B cell (primary cell): ENCODE measurements around the gene TSPO2. TPM values are rescaled to one million over a fixed set of nuclear protein-coding genes. Genes with fewer than 3 reads are reported as not detected.

Source experiments
- ATAC-seq: fragments of 200-7000 bp; cut with Tn5 transposase; one replicate; pipeline ENCODE4 v1.10.0; 2021; ENCODE audit warnings: low read depth, mild to moderate bottlenecking, moderate number of reproducible peaks, moderate library complexity
- CTCF ChIA-PET: fragments of 350-600 bp; sonication (Branson Sonifier 250); formaldehyde crosslinking; loops from one replicate; lab custom pipeline; 2021; ENCODE audit warnings: antibody characterized with exemption, inconsistent platforms; lab: Charles Lee
- POLR2A ChIA-PET: fragments of 350-600 bp; sonication (Branson Sonifier 250); formaldehyde crosslinking; loops from one replicate; lab custom pipeline; 2021; ENCODE audit warnings: antibody characterized with exemption; lab: Charles Lee
- DNase-seq: peaks from one replicate; pipeline ENCODE4 v3.0.0; 2013
- H2AFZ ChIP-seq: 2 replicates; pipeline ENCODE4 v1.6.1; 2012; ENCODE audit warnings: mild to moderate bottlenecking, low read depth, low read length; ENCODE audit not compliant: insufficient read depth, poor library complexity, severe bottlenecking
- H3K27ac ChIP-seq, 2 donors: 1 replicate in 1 of 2; 2 replicates in 1 of 2; pipeline ENCODE4 v1.5.1; 2012 to 2013; ENCODE audit warnings: low read length in 2 of 2, mild to moderate bottlenecking in 2 of 2, moderate library complexity in 1 of 2
- H3K27me3 ChIP-seq, 4 experiments: fragments of 200-600 bp in 1 of 4; sonication (generic) in 1 of 4; replicated peaks in 1 of 4; 1 replicate in 2 of 4; 2 replicates in 2 of 4; pipeline versions ENCODE4 v1.6.1 to v1.7.0; 2013 to 2016; ENCODE audit warnings: low read length in 3 of 4, mild to moderate bottlenecking in 2 of 4, mixed read lengths in 1 of 4, moderate library complexity in 1 of 4; ENCODE audit not compliant: insufficient read depth in 4 of 4, control insufficient read depth in 3 of 4; ENCODE audit errors: control extremely low read depth in 1 of 4
- H3K36me3 ChIP-seq, 2 experiments: replicated peaks in 1 of 2; 1 replicate in 1 of 2; 2 replicates in 1 of 2; pipeline versions ENCODE4 v1.6.1 to v1.7.1; 2013; ENCODE audit warnings: low read length in 1 of 2; ENCODE audit not compliant: insufficient read depth in 2 of 2, control insufficient read depth in 1 of 2; ENCODE audit errors: control extremely low read depth in 1 of 2, extremely low read depth in 1 of 2
- H3K4me1 ChIP-seq, 2 donors: fragments of 200-600 bp in 1 of 2; sonication (generic) in 1 of 2; 1 replicate in 1 of 2; 2 replicates in 1 of 2; pipeline versions ENCODE4 v1.5.1 to v1.6.1; 2013 to 2017; ENCODE audit warnings: low read length in 2 of 2; ENCODE audit not compliant: control insufficient read depth in 2 of 2, insufficient read depth in 2 of 2
- H3K4me2 ChIP-seq: replicated peaks from 2 replicates; pipeline ENCODE3; 2012; ENCODE audit warnings: mild to moderate bottlenecking, low read depth, low read length; ENCODE audit not compliant: poor library complexity, severe bottlenecking
- H3K4me3 ChIP-seq, 5 experiments: fragments of 200-600 bp in 1 of 5; sonication (generic) in 1 of 5; 1 replicate in 3 of 5; 2 replicates in 2 of 5; pipeline versions ENCODE4 v1.5.1 to v1.7.0; 2011 to 2016; ENCODE audit warnings: low read length in 4 of 5, mild to moderate bottlenecking in 4 of 5, low read depth in 2 of 5, control low read depth in 1 of 5, moderate library complexity in 1 of 5; ENCODE audit not compliant: insufficient read depth in 1 of 5; ENCODE audit errors: control extremely low read depth in 1 of 5, extremely low read depth in 1 of 5
- H3K79me2 ChIP-seq: fragments of 200-600 bp; sonication (generic); one replicate; pipeline ENCODE4 v1.6.0; 2016; ENCODE audit warnings: low read length; ENCODE audit not compliant: control insufficient read depth, insufficient read depth
- H3K9ac ChIP-seq: fragments of 200-600 bp; sonication (generic); 2 replicates; pipeline ENCODE4 v1.6.1; 2017; ENCODE audit warnings: mild to moderate bottlenecking, low read length, moderate library complexity
- H3K9me3 ChIP-seq, 3 donors: one replicate each; pipeline versions ENCODE4 v1.6.1 to v1.7.1; 2013; ENCODE audit warnings: low read length in 2 of 3; ENCODE audit not compliant: control insufficient read depth in 2 of 3, insufficient read depth in 1 of 3; ENCODE audit errors: control extremely low read depth in 1 of 3
- H4K20me1 ChIP-seq: 2 replicates; pipeline ENCODE4 v1.6.0; 2012; ENCODE audit warnings: mild to moderate bottlenecking, low read length; ENCODE audit not compliant: insufficient read depth, control insufficient read depth, poor library complexity, severe bottlenecking
- H3K27ac Mint-ChIP-seq: one replicate; pipeline ENCODE4 v1.8.0; 2021; ENCODE audit warnings: mixed read lengths
- H3K27me3 Mint-ChIP-seq: one replicate; pipeline ENCODE4 v1.8.0; 2021; ENCODE audit warnings: mixed read lengths
- H3K4me1 Mint-ChIP-seq: one replicate; pipeline ENCODE4 v1.8.0; 2021; ENCODE audit warnings: mixed read lengths
- H3K4me3 Mint-ChIP-seq: one replicate; pipeline ENCODE4 v1.8.0; 2021; ENCODE audit warnings: mixed read lengths
- H3K9me3 Mint-ChIP-seq: one replicate; pipeline ENCODE4 v1.8.0; 2022; ENCODE audit warnings: mixed read lengths; ENCODE audit not compliant: insufficient read depth
- EZH2 ChIP-seq: IDR thresholded peaks from 2 replicates; pipeline ENCODE4 v1.6.1; 2012; ENCODE audit warnings: borderline replicate concordance, low read depth, mild to moderate bottlenecking, moderate library complexity, low read length; ENCODE audit not compliant: insufficient read depth, poor library complexity, severe bottlenecking
- WGBS: methylation state at CpG from one replicate; pipeline ENCODE4 v1.1.5; 2013; ENCODE audit warnings: missing lambda C conversion rate; ENCODE audit not compliant: insufficient coverage; 5-methylcytosine and 5-hydroxymethylcytosine counted together
- intact Hi-C: fragments of 100-400 bp; cut with micrococcal nuclease; formaldehyde crosslinking; loops from one replicate; pipeline ENCODE4 v1.10.0; 2022
- polyA plus RNA-seq: library from polyadenylated mRNA; depleted of rRNA; stranded (reverse); fragments of >200 nt; gene quantifications from 2 replicates; pipeline ENCODE4 v1.2.3, GENCODE V29; 2012
- total RNA-seq, 2 donors: library from RNA; stranded (reverse); fragments of 120-200 nt in 1 of 2; gene quantifications; 1 replicate in 1 of 2; 2 replicates in 1 of 2; pipeline versions ENCODE4 v1.2.3 to v1.2.4, GENCODE V29; 2013 to 2022
- TF ChIP-seq, protein P1 (sequence below): fragments of 200-600 bp; IDR thresholded peaks from one replicate; pipeline ENCODE4 v1.8.0; 2022; ENCODE audit warnings: antibody characterized with exemption, mild to moderate bottlenecking

TSPO2 gene
- total and polyA plus RNA-seq, 2 donors (not counting 1 experiment from before 2014, with no cell fraction given): not detected

DNA sequence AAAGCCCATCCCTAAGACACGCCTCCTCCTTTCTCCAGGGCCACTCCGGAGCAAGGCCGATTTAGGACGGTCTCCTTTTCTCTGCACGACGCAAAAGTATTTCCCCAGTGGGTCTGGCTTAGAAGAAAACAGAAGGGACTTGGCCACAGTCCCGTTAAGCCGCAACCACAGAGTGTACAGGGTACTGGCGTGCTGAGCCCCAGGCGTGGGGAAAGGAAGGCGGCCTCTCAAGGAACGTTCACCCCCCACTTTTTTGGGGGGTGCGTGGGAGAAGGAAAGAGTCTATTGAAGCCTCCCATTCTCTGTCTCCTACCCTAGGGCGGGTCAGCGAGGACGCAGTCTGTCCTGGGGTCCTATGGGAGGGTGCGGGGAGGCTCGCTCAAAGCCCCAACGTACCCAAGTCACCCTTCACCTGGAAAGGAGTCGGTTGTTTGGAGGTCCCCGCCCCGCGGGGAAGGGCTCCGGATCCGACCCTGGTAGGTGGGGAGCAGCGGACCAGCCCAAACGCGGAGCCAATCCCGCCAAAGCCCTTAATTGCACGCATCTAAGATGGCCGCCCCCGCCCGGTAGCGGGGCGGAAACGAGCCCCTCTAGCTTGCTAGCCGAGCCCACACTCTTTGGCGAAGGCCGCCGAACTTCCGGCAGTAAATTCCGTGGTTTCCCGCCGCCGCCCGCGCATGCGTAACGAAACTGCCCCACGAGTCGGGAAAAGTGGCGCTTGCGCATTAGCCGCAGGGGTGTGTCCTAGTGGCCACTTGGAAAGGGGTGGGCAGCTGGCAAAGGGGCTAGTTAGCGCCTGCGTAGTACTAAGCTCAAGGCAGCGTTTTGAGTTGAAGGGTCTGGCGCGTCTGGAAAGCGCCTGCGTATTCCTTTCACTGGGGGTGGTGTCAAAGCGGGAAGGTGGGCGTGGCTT, 29.9 kb downstream of the TSPO2 start, which contains the start of gene OARD1:
OARD1 (minus strand) TSS at position 434 of the 913 bp plus-strand sequence. CDS start 722 bp downstream, outside the sequence.
- Mint-ChIP-seq H3K9me3 (no peaks in the 10 kb centered on the region), H3K4me1 (peaks cover 42% of the 10 kb centered on the region), H3K4me3 (peak within 1 kb of the TSS; percentile 94), H3K27me3 (no peaks in the 10 kb centered on the region), H3K27ac (peak within 1 kb of the TSS; percentile 99)
- Histone ChIP-seq H3K36me3 (peaks cover 0 to 25% of the 10 kb centered on the region in 2 experiments), H3K27me3 (no peaks in the 10 kb centered on the region), H3K9me3 (no peaks in the 10 kb centered on the region), H3K4me2 (peak within 1 kb of the TSS; percentile 89), H3K27ac (peak within 1 kb of the TSS; percentile 96 to 97), H4K20me1 (no peaks in the 10 kb centered on the region), H3K4me3 (peak within 1 kb of the TSS; percentile 80 to 97 (median 94)), H3K79me2 (peaks cover 46% of the 10 kb centered on the region), H2AFZ (peak within 1 kb of the TSS; percentile 86), H3K9ac (peak within 1 kb of the TSS; percentile 97), H3K4me1 (peaks cover 31 to 34% of the 10 kb centered on the region in 2 donors)
- POLR2A ChIA-PET: interaction anchor here (0.5 to 0.8 kb wide), 2 partner anchors 129 to 1674 kb away, joined by 5 read pairs; partner anchors contain the start of genes TBCC and TREML2
- under 1% methylated on average over 55 of the region's 63 CpGs for WGBS
- ATAC-seq (peak; percentile 67), DNase-seq (peak; percentile 100)
- CTCF ChIA-PET: interaction anchor here (0.6 to 5.9 kb wide), 3 partner anchors 43 to 246 kb away, joined by 3 to 26 read pairs (median 3); partner anchors contain the start of gene TREML2
- intact Hi-C loops: loop anchor here (1.0 to 10.0 kb wide), 8 partner anchors 66 to 1493 kb away; partner anchors contain the start of genes BYSL, FOXP4, MED20 and MRPS10
- TF ChIP-seq EZH2: no peak
- TF ChIP-seq, protein P1, sequence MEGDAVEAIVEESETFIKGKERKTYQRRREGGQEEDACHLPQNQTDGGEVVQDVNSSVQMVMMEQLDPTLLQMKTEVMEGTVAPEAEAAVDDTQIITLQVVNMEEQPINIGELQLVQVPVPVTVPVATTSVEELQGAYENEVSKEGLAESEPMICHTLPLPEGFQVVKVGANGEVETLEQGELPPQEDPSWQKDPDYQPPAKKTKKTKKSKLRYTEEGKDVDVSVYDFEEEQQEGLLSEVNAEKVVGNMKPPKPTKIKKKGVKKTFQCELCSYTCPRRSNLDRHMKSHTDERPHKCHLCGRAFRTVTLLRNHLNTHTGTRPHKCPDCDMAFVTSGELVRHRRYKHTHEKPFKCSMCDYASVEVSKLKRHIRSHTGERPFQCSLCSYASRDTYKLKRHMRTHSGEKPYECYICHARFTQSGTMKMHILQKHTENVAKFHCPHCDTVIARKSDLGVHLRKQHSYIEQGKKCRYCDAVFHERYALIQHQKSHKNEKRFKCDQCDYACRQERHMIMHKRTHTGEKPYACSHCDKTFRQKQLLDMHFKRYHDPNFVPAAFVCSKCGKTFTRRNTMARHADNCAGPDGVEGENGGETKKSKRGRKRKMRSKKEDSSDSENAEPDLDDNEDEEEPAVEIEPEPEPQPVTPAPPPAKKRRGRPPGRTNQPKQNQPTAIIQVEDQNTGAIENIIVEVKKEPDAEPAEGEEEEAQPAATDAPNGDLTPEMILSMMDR: no peak
